GM18873 (cell line): ENCODE data around the gene CDK18.

Source experiments
- ATAC-seq: cut with Tn5 transposase; IDR thresholded peaks from one replicate; pipeline ENCODE4 v1.9.1; 2021; ENCODE audit warnings: mild to moderate bottlenecking, moderate library complexity, moderate number of reproducible peaks; ENCODE audit not compliant: unreplicated experiment, low FRiP score

CDK18 gene

GRCh38 chr1:205567716-205568115 lies 63.2 kb downstream of the CDK18 start:
- no peak for ATAC-seq

- no peak for ATAC-seq
These were observed 63.6 kb downstream of the CDK18 start for GRCh38 chr1:205568135-205568468.

- no peak for ATAC-seq
These were observed 64.2 kb downstream of the CDK18 start for GRCh38 chr1:205568469-205569361.

- ATAC-seq = no peak
These were observed 65.1 kb downstream of the CDK18 start for GRCh38 chr1:205569411-205570172.

GRCh38 chr1:205570173-205570501 lies 65.7 kb downstream of the CDK18 start:
- no peak for ATAC-seq

GRCh38 chr1:205570796-205571537 lies 66.5 kb downstream of the CDK18 start:
- no peak for ATAC-seq

- ATAC-seq = no peak
These were observed 67.3 kb downstream of the CDK18 start for GRCh38 chr1:205571747-205572146.

- no peak for ATAC-seq
These were observed 68.0 kb downstream of the CDK18 start for GRCh38 chr1:205572421-205572820.

- ATAC-seq = no peak
These were observed 70.9 kb downstream of the CDK18 start for GRCh38 chr1:205575294-205575885.

GRCh38 chr1:205576011-205576410 lies 71.5 kb downstream of the CDK18 start:
- ATAC-seq = no peak

- no peak for ATAC-seq
These were observed 72.6 kb downstream of the CDK18 start for GRCh38 chr1:205576805-205577761.

- ATAC-seq = no peak
These were observed 73.6 kb downstream of the CDK18 start for GRCh38 chr1:205577874-205578658.

GRCh38 chr1:205578780-205579571 lies 74.5 kb downstream of the CDK18 start:
- no peak for ATAC-seq

- ATAC-seq = no peak
These were observed 75.2 kb downstream of the CDK18 start for GRCh38 chr1:205579711-205580110.

GRCh38 chr1:205580140-205580922 lies 75.9 kb downstream of the CDK18 start:
- ATAC-seq = no peak

GRCh38 chr1:205580923-205581180 lies 76.4 kb downstream of the CDK18 start:
- ATAC-seq = no peak

GRCh38 chr1:205581321-205581980 lies 77.0 kb downstream of the CDK18 start:
- no peak for ATAC-seq
